Right atrium auricular region (tissue), 2 donors: Measurements from ENCODE around the gene SYNGR2. TPM values are rescaled to one million over a fixed set of nuclear protein-coding genes. Genes with fewer than 3 reads are reported as not detected.
"Not testable (repeated sequence)": the region's sequence is repeated elsewhere in the genome, so short reads cannot be mapped to it uniquely, and the experiment has no call there.

Experiments
- DNase-seq: peaks from one replicate; pipeline ENCODE4 v3.0.0-alpha.2; 2019; ENCODE audit warnings: low spot score
- H3K27ac ChIP-seq, 2 donors: fragments of 200-600 bp; sonication (generic); 1 replicate in 1 of 2; 2 replicates in 1 of 2; pipeline ENCODE4 v1.5.1; 2016 to 2019
- H3K27me3 ChIP-seq, 2 donors: fragments of 200-600 bp; sonication (generic); one replicate each; pipeline versions ENCODE4 v1.5.1 to v1.6.0; 2017 to 2019
- H3K36me3 ChIP-seq: fragments of 200-600 bp; sonication (generic); one replicate; pipeline ENCODE4 v1.5.1; 2016
- H3K4me1 ChIP-seq, 2 donors: fragments of 200-600 bp; sonication (generic); one replicate each; pipeline versions ENCODE4 v1.5.1 to v1.6.0; 2017 to 2019
- H3K4me3 ChIP-seq, 2 donors: fragments of 200-600 bp; sonication (generic); 1 replicate in 1 of 2; 2 replicates in 1 of 2; pipeline ENCODE4 v1.5.1; 2017 to 2019; ENCODE audit warnings: mild to moderate bottlenecking in 1 of 2, moderate library complexity in 1 of 2
- H3K9me3 ChIP-seq, 2 donors: fragments of 200-600 bp; sonication (generic); one replicate each; pipeline ENCODE4 v1.5.1; 2019
- CTCF ChIP-seq, 2 donors: fragments of 200-600 bp; sonication (generic); IDR thresholded peaks; one replicate each; pipeline ENCODE4 v1.5.1; 2019; ENCODE audit warnings: antibody characterized with exemption in 2 of 2
- total RNA-seq, 2 donors: library from RNA; depleted of rRNA; stranded (reverse); fragments of >200 nt; gene quantifications; one replicate each; pipeline ENCODE4 v1.1.0, GENCODE V29; 2016

SYNGR2 gene
- total RNA-seq, 2 donors from 2014 or later: 52.8 to 129 TPM

DNA sequence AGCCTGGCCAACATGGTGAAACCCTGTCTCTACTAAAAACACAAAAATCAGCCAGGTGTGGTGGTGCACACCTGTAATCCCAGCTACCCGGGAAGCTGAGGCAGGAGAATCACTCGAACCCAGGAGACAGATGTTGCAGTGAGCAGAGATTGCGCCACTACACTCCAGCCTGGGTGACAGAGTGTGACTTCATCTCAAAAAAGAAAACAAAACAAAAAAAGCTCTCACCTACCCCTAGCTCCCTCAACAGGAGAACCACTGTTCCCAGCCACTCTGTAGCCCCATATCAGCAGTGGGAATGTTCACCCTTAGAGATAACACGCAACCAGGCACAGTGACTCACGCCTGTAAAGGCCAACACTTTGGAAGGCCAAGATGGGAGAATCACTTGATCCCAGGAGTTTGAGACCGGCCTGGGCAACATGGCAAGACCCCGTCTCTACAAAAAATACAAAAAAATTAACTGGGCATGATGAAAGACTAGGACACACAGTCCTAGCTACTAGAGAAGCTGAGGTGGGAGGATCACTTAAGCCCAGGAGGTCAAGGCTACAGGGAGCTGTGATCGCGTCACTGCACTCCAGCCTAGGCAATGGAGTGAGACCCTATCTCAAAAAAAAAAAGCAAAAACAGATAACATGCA is 32.4 kb upstream of the SYNGR2 start:
- Histone ChIP-seq H3K36me3 (no peaks in the 10 kb centered on the region), H3K27me3 (no peaks in the 10 kb centered on the region), H3K9me3 (no peaks in the 10 kb centered on the region), H3K4me1 (peaks cover 0 to 29% of the 10 kb centered on the region in 2 donors), H3K4me3 (no peak overlapping the region), H3K27ac (no peak overlapping the region)
- TF ChIP-seq CTCF (IDR thresholded peaks at IDR 0.05): no peak
- DNase-seq: no peak

GRCh38 chr17:78137392-78138203 is 30.8 kb upstream of the SYNGR2 start:
- Histone ChIP-seq H3K9me3 (no peaks in the 10 kb centered on the region), H3K4me1 (peaks cover 0 to 16% of the 10 kb centered on the region in 2 donors), H3K27ac (no peak overlapping the region), H3K36me3 (no peaks in the 10 kb centered on the region), H3K27me3 (no peaks in the 10 kb centered on the region), H3K4me3 (no peak overlapping the region)
- DNase-seq: no peak
- no peak for TF ChIP-seq CTCF (IDR thresholded peaks at IDR 0.05)

GRCh38 chr17:78138204-78139060 is 29.9 kb upstream of the SYNGR2 start:
- no peaks in the 10 kb centered on the region for H3K9me3 ChIP-seq
- TF ChIP-seq CTCF (IDR thresholded peaks at IDR 0.05): no peak
- peaks cover 0 to 19% of the 10 kb centered on the region in 2 donors for H3K4me1 ChIP-seq
- H3K4me3 ChIP-seq: no peak overlapping the region
- H3K36me3 ChIP-seq: no peaks in the 10 kb centered on the region
- DNase-seq: no peak
- H3K27me3 ChIP-seq: no peaks in the 10 kb centered on the region
- no peak overlapping the region for H3K27ac ChIP-seq

DNA sequence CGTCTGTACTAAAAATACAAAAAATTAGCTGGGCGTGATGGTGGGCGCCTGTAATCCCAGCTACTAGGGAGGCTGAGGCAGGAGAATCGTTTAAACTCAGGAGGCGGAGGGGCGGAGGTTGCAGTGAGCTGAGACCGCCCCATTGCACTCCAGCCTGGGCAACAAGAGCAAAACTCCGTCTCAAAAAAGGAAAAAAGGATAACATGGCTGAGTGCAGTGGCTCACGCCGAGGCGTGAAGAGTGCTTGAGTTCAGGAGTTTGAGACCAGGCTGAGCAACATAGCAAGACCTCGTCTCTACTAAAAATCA is 28.6 kb upstream of the SYNGR2 start:
- not testable (repeated sequence) for H3K9me3 ChIP-seq

GRCh38 chr17:78140169-78141051 is 28.0 kb upstream of the SYNGR2 start:
- H3K27ac ChIP-seq: peak overlapping the region in 1 of 2 donors; percentile 22
- DNase-seq: peak; percentile 90
- H3K36me3 ChIP-seq: no peaks in the 10 kb centered on the region
- no peak for TF ChIP-seq CTCF (IDR thresholded peaks at IDR 0.05)
- H3K9me3 ChIP-seq: no peaks in the 10 kb centered on the region
- peak overlapping the region in 1 of 2 donors; percentile 28 for H3K4me3 ChIP-seq
- peaks cover 0 to 29% of the 10 kb centered on the region in 2 donors for H3K4me1 ChIP-seq
- H3K27me3 ChIP-seq: no peaks in the 10 kb centered on the region

More for the DNA sequence above, 28.6 kb upstream of the SYNGR2 start:
- H3K27me3 ChIP-seq, H3K36me3 ChIP-seq, H3K27ac ChIP-seq, H3K4me3 ChIP-seq, DNase-seq: not testable (repeated sequence)
- H3K4me1 ChIP-seq: peaks cover 0 to 24% of the 10 kb centered on the region in 2 donors
